ENCODE data around the gene F10. TPM values are rescaled to one million over a fixed set of nuclear protein-coding genes. Genes with fewer than 3 reads are reported as not detected.

F10 gene
- total and polyA plus RNA-seq, 3 donors from 2014 or later: 19.9 to 33.7 (median 31.9) TPM

GRCh38 chr13:113192279-113192678 lies 69.7 kb downstream of the F10 start:
- no peak for DNase-seq
- 83 to 84% methylated on average over 4 of the region's 4 CpGs for WGBS, 2 donors
- intact Hi-C loops (cut with DNase I; ENCODE audit: low total_unique reads): no loop called here
- H3K4me3 ChIP-seq: no peak overlapping the region
- H3K27me3 ChIP-seq: no peaks in the 10 kb centered on the region
- no peaks in the 10 kb centered on the region for H3K36me3 ChIP-seq (ENCODE audit: low read depth, missing control alignments)
- no peak overlapping the region for H3K27ac ChIP-seq
- H3K4me1 ChIP-seq: no peaks in the 10 kb centered on the region
- TF ChIP-seq, protein P1, sequence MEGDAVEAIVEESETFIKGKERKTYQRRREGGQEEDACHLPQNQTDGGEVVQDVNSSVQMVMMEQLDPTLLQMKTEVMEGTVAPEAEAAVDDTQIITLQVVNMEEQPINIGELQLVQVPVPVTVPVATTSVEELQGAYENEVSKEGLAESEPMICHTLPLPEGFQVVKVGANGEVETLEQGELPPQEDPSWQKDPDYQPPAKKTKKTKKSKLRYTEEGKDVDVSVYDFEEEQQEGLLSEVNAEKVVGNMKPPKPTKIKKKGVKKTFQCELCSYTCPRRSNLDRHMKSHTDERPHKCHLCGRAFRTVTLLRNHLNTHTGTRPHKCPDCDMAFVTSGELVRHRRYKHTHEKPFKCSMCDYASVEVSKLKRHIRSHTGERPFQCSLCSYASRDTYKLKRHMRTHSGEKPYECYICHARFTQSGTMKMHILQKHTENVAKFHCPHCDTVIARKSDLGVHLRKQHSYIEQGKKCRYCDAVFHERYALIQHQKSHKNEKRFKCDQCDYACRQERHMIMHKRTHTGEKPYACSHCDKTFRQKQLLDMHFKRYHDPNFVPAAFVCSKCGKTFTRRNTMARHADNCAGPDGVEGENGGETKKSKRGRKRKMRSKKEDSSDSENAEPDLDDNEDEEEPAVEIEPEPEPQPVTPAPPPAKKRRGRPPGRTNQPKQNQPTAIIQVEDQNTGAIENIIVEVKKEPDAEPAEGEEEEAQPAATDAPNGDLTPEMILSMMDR (IDR thresholded peaks at IDR 0.05): no peak
- TF ChIP-seq POLR2A (IDR thresholded peaks at IDR 0.05): no peak
- H3K9me3 ChIP-seq: no peaks in the 10 kb centered on the region

- Histone ChIP-seq H3K4me3 (no peak overlapping the region), H3K36me3 (ENCODE audit: low read depth, missing control alignments) (no peaks in the 10 kb centered on the region), H3K27me3 (no peaks in the 10 kb centered on the region), H3K4me1 (no peaks in the 10 kb centered on the region), H3K27ac (no peak overlapping the region), H3K9me3 (no peaks in the 10 kb centered on the region)
- intact Hi-C loops (cut with DNase I; ENCODE audit: low total_unique reads): no loop called here
- WGBS, 2 donors: 94 to 97% methylated on average over 2 of the region's 2 CpGs
- no peak for DNase-seq
- TF ChIP-seq, protein P1 (IDR thresholded peaks at IDR 0.05): no peak
- TF ChIP-seq POLR2A (IDR thresholded peaks at IDR 0.05): no peak
Observed at GRCh38 chr13:113192902-113193301, 70.3 kb downstream of the F10 start.

DNA sequence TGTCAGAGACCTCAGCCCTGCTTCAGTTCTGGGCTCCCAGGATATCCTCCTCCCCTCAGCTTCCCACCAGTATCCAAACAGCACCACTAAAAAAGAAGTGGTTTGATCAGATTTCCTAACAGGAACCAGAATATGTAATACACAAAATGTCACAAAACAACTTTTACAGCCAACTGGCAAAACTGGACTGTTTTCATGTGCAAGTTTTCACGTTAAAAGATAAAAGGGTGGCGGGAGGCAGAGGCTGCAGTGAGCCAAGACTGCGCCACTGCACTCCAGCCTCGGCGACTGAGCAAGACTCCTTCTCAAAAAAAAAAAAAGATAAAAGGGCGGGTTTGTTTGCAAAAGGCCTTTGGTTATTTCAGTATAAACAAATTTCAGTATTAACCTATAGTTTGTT lies 72.8 kb downstream of the F10 start:
- Histone ChIP-seq H3K27me3 (no peaks in the 10 kb centered on the region), H3K36me3 (ENCODE audit: low read depth, missing control alignments) (no peaks in the 10 kb centered on the region), H3K4me1 (no peaks in the 10 kb centered on the region), H3K4me3 (no peak overlapping the region), H3K9me3 (no peaks in the 10 kb centered on the region), H3K27ac (no peak overlapping the region)
- WGBS, 2 donors: 79 to 82% methylated on average over 6 of the region's 6 CpGs
- TF ChIP-seq, protein P1 (IDR thresholded peaks at IDR 0.05): no peak
- TF ChIP-seq POLR2A (IDR thresholded peaks at IDR 0.05): no peak
- intact Hi-C loops (cut with DNase I; ENCODE audit: low total_unique reads): no loop called here
- no peak for DNase-seq

GRCh38 chr13:113196970-113197737 lies 74.6 kb downstream of the F10 start:
- Histone ChIP-seq H3K27me3 (no peaks in the 10 kb centered on the region), H3K4me3 (no peak overlapping the region), H3K36me3 (ENCODE audit: low read depth, missing control alignments) (no peaks in the 10 kb centered on the region), H3K9me3 (no peaks in the 10 kb centered on the region), H3K27ac (no peak overlapping the region), H3K4me1 (no peaks in the 10 kb centered on the region)
- no peak for DNase-seq
- intact Hi-C loops (cut with DNase I; ENCODE audit: low total_unique reads): no loop called here
- no peak for TF ChIP-seq POLR2A (IDR thresholded peaks at IDR 0.05)
- TF ChIP-seq, protein P1 (IDR thresholded peaks at IDR 0.05): no peak
- WGBS, 2 donors: 89 to 93% methylated on average over 9 of the region's 9 CpGs

Small RNA genes lying within 50 kb of the gene (small RNA-seq; reads per million reads assigned to genes)
- 0 reads per million in 2 donors for gene AL137002.1

Other genes starting within 250 kb of the F10 start
- 10 to 100 TPM; 14.6 to 17.6 TPM for gene MCF2L, start 153.6 kb upstream of the F10 start, total RNA-seq
- gene MCF2L, start 153.6 kb upstream of the F10 start, polyA plus RNA-seq (ENCODE audit: insufficient read depth, low read depth, low replicate concordance): 5.0 TPM
- gene F7, start 17.0 kb upstream of the F10 start, total RNA-seq: 1 to 10 TPM; 2.4 to 4.9 TPM
- gene F7, start 17.0 kb upstream of the F10 start, polyA plus RNA-seq (ENCODE audit: insufficient read depth, low read depth, low replicate concordance): 2.2 TPM
- under 1 TPM; 0.63 to 0.81 TPM for gene PROZ, start 35.8 kb downstream of the F10 start, total RNA-seq
- gene PROZ, start 35.8 kb downstream of the F10 start, polyA plus RNA-seq (ENCODE audit: insufficient read depth, low read depth, low replicate concordance): 0.42 TPM
- 10 to 100 TPM; 72.2 to 73.4 TPM for gene PCID2, start 85.9 kb downstream of the F10 start, total RNA-seq
- gene PCID2, start 85.9 kb downstream of the F10 start, polyA plus RNA-seq (ENCODE audit: insufficient read depth, low read depth, low replicate concordance): 130 TPM
- gene CUL4A, start 86.8 kb downstream of the F10 start, total RNA-seq: 100 to 1,000 TPM; 152 to 168 TPM
- 103 TPM for gene CUL4A, start 86.8 kb downstream of the F10 start, polyA plus RNA-seq (ENCODE audit: insufficient read depth, low read depth, low replicate concordance)
- 100 to 1,000 TPM; 177 to 231 TPM for gene LAMP1, start 174.4 kb downstream of the F10 start, total RNA-seq
- gene LAMP1, start 174.4 kb downstream of the F10 start, polyA plus RNA-seq (ENCODE audit: insufficient read depth, low read depth, low replicate concordance): 254 TPM
- 10 to 100 TPM; 19.1 to 25.7 TPM for gene GRTP1, start 241.3 kb downstream of the F10 start, total RNA-seq
- gene GRTP1, start 241.3 kb downstream of the F10 start, polyA plus RNA-seq (ENCODE audit: insufficient read depth, low read depth, low replicate concordance): 18.7 TPM